A549 (cell line): ENCODE measurements around the gene OCSTAMP. TPM values are rescaled to one million over a fixed set of nuclear protein-coding genes. Genes with fewer than 3 reads are reported as not detected.

Source experiments
- ATAC-seq, 2 experiments: fragments of 200-7000 bp in 1 of 2; fragments of >200 bp in 1 of 2; cut with Nextera tagmentation in 1 of 2; cut with Tn5 transposase in 1 of 2; 3 replicates each; pipeline versions ENCODE4 v1.8.0 to v1.9.1; 2018 to 2020; ENCODE audit warnings: mild to moderate bottlenecking in 1 of 2, moderate library complexity in 1 of 2
- CTCF ChIA-PET: fragments of 300-600 bp; sonication (Branson Sonifier 250); formaldehyde crosslinking; extraction: SDS; loops from one replicate; lab custom pipeline; 2021; ENCODE audit warnings: antibody characterized with exemption, inconsistent platforms; lab: Yijun Ruan, JAX
- POLR2A ChIA-PET: fragments of 350-600 bp; formaldehyde crosslinking; extraction: SDS; loops from one replicate; lab custom pipeline; 2021; ENCODE audit warnings: antibody characterized with exemption, inconsistent platforms; lab: Yijun Ruan, JAX
- DNase-seq, 2 experiments: peaks; one replicate each; pipeline versions ENCODE4 v3.0.0 to v3.0.0-alpha.2; 2011 to 2016; ENCODE audit warnings: low read depth in 1 of 2, low spot score in 1 of 2
- FAIRE-seq: peaks from 2 replicates; lab custom pipeline; 2011; peaks lifted over from hg19 to GRCh38; lab: Jason Lieb, UNC
- H3K27ac ChIP-seq, 2 experiments: fragments of >200 bp; sonication (Bioruptor Twin); formaldehyde crosslinking; 3 replicates each; pipeline ENCODE4 v1.5.1; 2016 to 2017
- H3K4me1 ChIP-seq: fragments of >200 bp; sonication (Bioruptor Twin); formaldehyde crosslinking; 3 replicates; pipeline ENCODE4 v1.6.1; 2016
- H3K4me2 ChIP-seq: fragments of >200 bp; sonication (Bioruptor Twin); formaldehyde crosslinking; 3 replicates; pipeline ENCODE4 v1.6.1; 2016
- H3K4me3 ChIP-seq: fragments of >200 bp; sonication (Bioruptor Twin); formaldehyde crosslinking; 3 replicates; pipeline ENCODE4 v1.5.1; 2016
- H3K9me3 ChIP-seq: fragments of >200 bp; sonication (Bioruptor Twin); formaldehyde crosslinking; 3 replicates; pipeline ENCODE4 v1.6.1; 2016
- BCL3 ChIP-seq: fragments of >200 bp; sonication (Bioruptor Twin); formaldehyde crosslinking; IDR thresholded peaks from 3 replicates; pipeline ENCODE4 v1.6.1; 2016
- CBX8 ChIP-seq: fragments of 200-600 bp; sonication (generic); IDR thresholded peaks from 2 replicates; pipeline ENCODE4 v1.6.1; 2016
- CEBPB ChIP-seq, 2 experiments: fragments of >200 bp in 1 of 2; sonication (Bioruptor Twin) in 1 of 2; formaldehyde crosslinking in 1 of 2; IDR thresholded peaks; 2 replicates each; pipeline ENCODE4 v1.6.1; 2012 to 2016
- CHD2 ChIP-seq: fragments of 150-350 bp; IDR thresholded peaks from 2 replicates; pipeline ENCODE4 v1.6.1; 2014; ENCODE audit warnings: low read length; ENCODE audit not compliant: partially characterized antibody
- ELK1 ChIP-seq: fragments of 150-350 bp; IDR thresholded peaks from 2 replicates; pipeline ENCODE4 v1.6.1; 2014; ENCODE audit warnings: low read depth, mild to moderate bottlenecking, low read length
- EP300 ChIP-seq, 2 experiments: fragments of >200 bp; sonication (Bioruptor Twin); formaldehyde crosslinking; IDR thresholded peaks; 2 replicates in 1 of 2; 3 replicates in 1 of 2; pipeline ENCODE4 v1.6.1; 2016 to 2017
- FOXS1 ChIP-seq: fragments of 250-450 bp; sonication (Bioruptor Pico); IDR thresholded peaks from 2 replicates; pipeline ENCODE4 v1.5.0; 2020; ENCODE audit warnings: mild to moderate bottlenecking, moderate library complexity
- HEYL ChIP-seq: fragments of 250-450 bp; sonication (Bioruptor Pico); IDR thresholded peaks from 2 replicates; pipeline ENCODE4 v1.8.0; 2021; ENCODE audit warnings: mild to moderate bottlenecking, moderate library complexity
- HOXB13 ChIP-seq: fragments of 250-450 bp; sonication (Bioruptor Pico); IDR thresholded peaks from 2 replicates; pipeline ENCODE4 v1.5.0; 2020; ENCODE audit warnings: low read depth, mild to moderate bottlenecking, moderate library complexity
- HOXB5 ChIP-seq: fragments of 250-450 bp; sonication (Bioruptor Pico); IDR thresholded peaks from 2 replicates; pipeline ENCODE4 v1.5.0; 2020; ENCODE audit warnings: mild to moderate bottlenecking, moderate library complexity
- JUN ChIP-seq, 2 experiments: fragments of >200 bp; sonication (Bioruptor Twin); formaldehyde crosslinking; IDR thresholded peaks; 2 replicates in 1 of 2; 3 replicates in 1 of 2; pipeline ENCODE4 v1.6.1; 2016 to 2017
- KDM1A ChIP-seq: fragments of 200-600 bp; sonication (generic); IDR thresholded peaks from 2 replicates; pipeline ENCODE4 v1.6.1; 2016; ENCODE audit warnings: low read depth, mild to moderate bottlenecking
- MYC ChIP-seq: IDR thresholded peaks from 2 replicates; pipeline ENCODE4 v1.6.1; 2012; ENCODE audit warnings: mild to moderate bottlenecking, inconsistent platforms, low read length, improper control_type of control experiment, borderline replicate concordance
- NPAS2 ChIP-seq: fragments of 250-450 bp; sonication (Bioruptor Pico); IDR thresholded peaks from 2 replicates; pipeline ENCODE4 v1.8.0; 2022; ENCODE audit warnings: mild to moderate bottlenecking, moderate library complexity, borderline replicate concordance
- NR3C1 ChIP-seq: fragments of >200 bp; sonication (Bioruptor Twin); formaldehyde crosslinking; IDR thresholded peaks from 3 replicates; pipeline ENCODE4 v1.6.1; 2017
- POLR2AphosphoS2 ChIP-seq: conservative IDR thresholded peaks from 2 replicates; pipeline ENCODE4 v1.6.1; 2012; ENCODE audit warnings: low read length, improper control_type of control experiment, inconsistent platforms
- RAD21 ChIP-seq, 2 experiments: fragments of >200 bp in 1 of 2; sonication (Bioruptor Twin) in 1 of 2; formaldehyde crosslinking in 1 of 2; IDR thresholded peaks in 1 of 2; conservative IDR thresholded peaks in 1 of 2; 2 replicates in 1 of 2; 3 replicates in 1 of 2; pipeline ENCODE4 v1.6.1; 2012 to 2018; ENCODE audit warnings: inconsistent platforms in 1 of 2
- RARB ChIP-seq: fragments of 250-450 bp; sonication (Bioruptor Pico); IDR thresholded peaks from 2 replicates; pipeline ENCODE4 v1.8.0; 2021; ENCODE audit warnings: mild to moderate bottlenecking, moderate library complexity
- RCOR1 ChIP-seq: fragments of 150-350 bp; IDR thresholded peaks from 2 replicates; pipeline ENCODE4 v1.6.1; 2014; ENCODE audit warnings: antibody characterized with exemption, low read length, low read depth
- SREBF2 ChIP-seq: fragments of 450-650 bp; IDR thresholded peaks from 2 replicates; pipeline ENCODE4 v1.6.1; 2014; ENCODE audit warnings: mild to moderate bottlenecking, moderate library complexity
- TFCP2L1 ChIP-seq: fragments of 250-450 bp; sonication (Bioruptor Pico); IDR thresholded peaks from 2 replicates; pipeline ENCODE4 v1.5.0; 2021; ENCODE audit warnings: mild to moderate bottlenecking
- ZSCAN20 ChIP-seq: fragments of 250-450 bp; sonication (Bioruptor Pico); IDR thresholded peaks from 2 replicates; pipeline ENCODE4 v1.8.0; 2022; ENCODE audit warnings: mild to moderate bottlenecking, moderate library complexity
- WGBS: methylation state at CpG from one replicate; pipeline ENCODE4 v1.1.6; 2017; ENCODE audit errors: missing lambda C conversion rate; 5-methylcytosine and 5-hydroxymethylcytosine counted together
- polyA plus RNA-seq, 4 experiments: library from polyadenylated mRNA; depleted of rRNA in 3 of 4; stranded (reverse); fragments of >200 nt; fragmentation: RNase III in 1 of 4; extraction: RNeasy Plus Mini Kit Qiagen cat#74134 plus additional on column Dnase treatment in 1 of 4; gene quantifications; 2 replicates in 3 of 4; 3 replicates in 1 of 4; pipeline ENCODE4 v1.2.3, GENCODE V29; 2011 to 2017
- TF ChIP-seq, protein P1 (sequence below): fragments of 250-450 bp; sonication (Bioruptor Pico); IDR thresholded peaks from 2 replicates; pipeline ENCODE4 v1.5.0; 2021; ENCODE audit warnings: mild to moderate bottlenecking, moderate library complexity, borderline replicate concordance
- TF ChIP-seq, protein P2 (sequence below): fragments of >200 bp; sonication (Bioruptor Twin); formaldehyde crosslinking; IDR thresholded peaks from 3 replicates; pipeline ENCODE4 v1.5.1; 2016

The OCSTAMP gene
- polyA plus RNA-seq, 2 of the 4 experiments (the other 2 are of a cell fraction), result not detected

- no peak for DNase-seq
- TF ChIP-seq RAD21 (conservative IDR thresholded peaks at IDR 0.05 in 1 of 2, IDR thresholded peaks at IDR 0.05 in 1 of 2) (no peak), RCOR1 (no peak), NR3C1 (no peak), HOXB5 (CRISPR knock-in tag) (no peak)
- TF ChIP-seq, all 56 proteins: peak for 0
- Histone ChIP-seq H3K4me1 (no peaks in the 10 kb centered on the region), H3K4me2 (no peak overlapping the region), H3K9me3 (no peaks in the 10 kb centered on the region; the same call in 2 of the 3 replicates), H3K27ac (no peak overlapping the region), H3K4me3 (no peak overlapping the region)
- ChIA-PET POLR2A (no interaction called here), CTCF (interaction anchor here (0.8 to 1.6 kb wide), 2 partner anchors 13 to 18 kb away, joined by 3 read pairs; no protein-coding TSS in a partner anchor)
- ATAC-seq (no peak), FAIRE-seq (no peak)
- 26% methylated on average over 9 of the region's 9 CpGs for WGBS
These were observed 25.5 kb upstream of the OCSTAMP start for GRCh38 chr20:46575937-46576461.

GRCh38 chr20:46575394-46575793, 24.9 kb upstream of the OCSTAMP start:
- no peak overlapping the region for H3K4me3 ChIP-seq
- H3K4me2 ChIP-seq, result no peak overlapping the region
- 18% methylated on average over 4 of the region's 5 CpGs for WGBS
- POLR2A ChIA-PET, result no interaction called here
- ATAC-seq (no peak; a peak in 1 of 6 replicates), DNase-seq (no peak), FAIRE-seq (no peak)
- no peak overlapping the region for H3K27ac ChIP-seq
- H3K4me1 ChIP-seq, result no peaks in the 10 kb centered on the region
- no peaks in the 10 kb centered on the region; the same call in 2 of the 3 replicates for H3K9me3 ChIP-seq
- TF ChIP-seq NPAS2 (CRISPR knock-in tag), result no peak
- TF ChIP-seq HOXB13 (CRISPR knock-in tag), result no peak
- TF ChIP-seq, protein P1, sequence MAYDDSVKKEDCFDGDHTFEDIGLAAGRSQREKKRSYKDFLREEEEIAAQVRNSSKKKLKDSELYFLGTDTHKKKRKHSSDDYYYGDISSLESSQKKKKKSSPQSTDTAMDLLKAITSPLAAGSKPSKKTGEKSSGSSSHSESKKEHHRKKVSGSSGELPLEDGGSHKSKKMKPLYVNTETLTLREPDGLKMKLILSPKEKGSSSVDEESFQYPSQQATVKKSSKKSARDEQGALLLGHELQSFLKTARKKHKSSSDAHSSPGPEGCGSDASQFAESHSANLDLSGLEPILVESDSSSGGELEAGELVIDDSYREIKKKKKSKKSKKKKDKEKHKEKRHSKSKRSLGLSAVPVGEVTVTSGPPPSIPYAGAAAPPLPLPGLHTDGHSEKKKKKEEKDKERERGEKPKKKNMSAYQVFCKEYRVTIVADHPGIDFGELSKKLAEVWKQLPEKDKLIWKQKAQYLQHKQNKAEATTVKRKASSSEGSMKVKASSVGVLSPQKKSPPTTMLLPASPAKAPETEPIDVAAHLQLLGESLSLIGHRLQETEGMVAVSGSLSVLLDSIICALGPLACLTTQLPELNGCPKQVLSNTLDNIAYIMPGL, result no peak
- no peak for TF ChIP-seq BCL3
- TF ChIP-seq, all 56 proteins: peak for 0
- CTCF ChIA-PET, result interaction anchor here (0.8 kb wide), 1 partner anchor 12 kb away, joined by 3 read pairs; no protein-coding TSS in a partner anchor

GRCh38 chr20:46573788-46574584, 23.5 kb upstream of the OCSTAMP start:
- no peaks in the 10 kb centered on the region for H3K4me1 ChIP-seq
- no peak overlapping the region for H3K4me2 ChIP-seq
- DNase-seq (no peak), ATAC-seq (no peak), FAIRE-seq (no peak)
- no peak overlapping the region for H3K4me3 ChIP-seq
- WGBS, result 45% methylated on average over 19 of the region's 19 CpGs
- CTCF ChIA-PET, result interaction anchor here (0.6 to 4.1 kb wide), 8 partner anchors 9 to 922 kb away, joined by 3 to 25 read pairs (median 4); no protein-coding TSS in a partner anchor
- POLR2A ChIA-PET, result no interaction called here
- H3K9me3 ChIP-seq, result no peaks in the 10 kb centered on the region; the same call in 2 of the 3 replicates
- TF ChIP-seq MYC (no peak), FOXS1 (CRISPR knock-in tag) (no peak), ELK1 (no peak), RARB (no peak), SREBF2 (no peak), POLR2AphosphoS2 (no peak), TFCP2L1 (CRISPR knock-in tag) (no peak), CBX8 (no peak), CHD2 (no peak), JUN (IDR thresholded peaks at IDR 0.05) (no peak), KDM1A (no peak), ZSCAN20 (CRISPR knock-in tag) (no peak), RAD21 (conservative IDR thresholded peaks at IDR 0.05 in 1 of 2, IDR thresholded peaks at IDR 0.05 in 1 of 2) (no peak), EP300 (IDR thresholded peaks at IDR 0.05) (no peak), CEBPB (IDR thresholded peaks at IDR 0.05) (no peak), HEYL (CRISPR knock-in tag) (no peak)
- TF ChIP-seq, protein P2, sequence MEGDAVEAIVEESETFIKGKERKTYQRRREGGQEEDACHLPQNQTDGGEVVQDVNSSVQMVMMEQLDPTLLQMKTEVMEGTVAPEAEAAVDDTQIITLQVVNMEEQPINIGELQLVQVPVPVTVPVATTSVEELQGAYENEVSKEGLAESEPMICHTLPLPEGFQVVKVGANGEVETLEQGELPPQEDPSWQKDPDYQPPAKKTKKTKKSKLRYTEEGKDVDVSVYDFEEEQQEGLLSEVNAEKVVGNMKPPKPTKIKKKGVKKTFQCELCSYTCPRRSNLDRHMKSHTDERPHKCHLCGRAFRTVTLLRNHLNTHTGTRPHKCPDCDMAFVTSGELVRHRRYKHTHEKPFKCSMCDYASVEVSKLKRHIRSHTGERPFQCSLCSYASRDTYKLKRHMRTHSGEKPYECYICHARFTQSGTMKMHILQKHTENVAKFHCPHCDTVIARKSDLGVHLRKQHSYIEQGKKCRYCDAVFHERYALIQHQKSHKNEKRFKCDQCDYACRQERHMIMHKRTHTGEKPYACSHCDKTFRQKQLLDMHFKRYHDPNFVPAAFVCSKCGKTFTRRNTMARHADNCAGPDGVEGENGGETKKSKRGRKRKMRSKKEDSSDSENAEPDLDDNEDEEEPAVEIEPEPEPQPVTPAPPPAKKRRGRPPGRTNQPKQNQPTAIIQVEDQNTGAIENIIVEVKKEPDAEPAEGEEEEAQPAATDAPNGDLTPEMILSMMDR, result no peak
- H3K27ac ChIP-seq, result no peak overlapping the region
